ENCODE measurements around the gene CCS.

DNA sequence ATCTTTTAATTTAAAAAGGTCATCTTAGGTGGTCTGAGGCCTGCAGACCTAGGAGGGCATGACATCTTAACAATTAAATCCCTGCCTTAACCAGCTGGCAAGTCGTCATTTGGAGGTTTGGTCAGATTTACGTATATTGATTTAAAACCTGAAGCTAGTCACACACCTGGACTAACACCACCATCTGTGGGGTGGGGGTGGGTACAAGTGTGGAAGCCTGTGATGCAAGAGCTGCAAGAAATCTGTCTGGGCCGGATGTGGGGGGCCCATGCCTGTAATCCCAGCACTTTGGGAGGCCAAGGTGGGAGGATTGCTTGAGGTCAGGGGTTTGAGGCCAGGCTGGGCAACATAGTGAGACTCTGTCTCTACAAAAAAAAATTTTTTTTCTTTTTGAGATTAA, 11.7 kb upstream of the CCS start:
- TF ChIP-seq, protein P1, sequence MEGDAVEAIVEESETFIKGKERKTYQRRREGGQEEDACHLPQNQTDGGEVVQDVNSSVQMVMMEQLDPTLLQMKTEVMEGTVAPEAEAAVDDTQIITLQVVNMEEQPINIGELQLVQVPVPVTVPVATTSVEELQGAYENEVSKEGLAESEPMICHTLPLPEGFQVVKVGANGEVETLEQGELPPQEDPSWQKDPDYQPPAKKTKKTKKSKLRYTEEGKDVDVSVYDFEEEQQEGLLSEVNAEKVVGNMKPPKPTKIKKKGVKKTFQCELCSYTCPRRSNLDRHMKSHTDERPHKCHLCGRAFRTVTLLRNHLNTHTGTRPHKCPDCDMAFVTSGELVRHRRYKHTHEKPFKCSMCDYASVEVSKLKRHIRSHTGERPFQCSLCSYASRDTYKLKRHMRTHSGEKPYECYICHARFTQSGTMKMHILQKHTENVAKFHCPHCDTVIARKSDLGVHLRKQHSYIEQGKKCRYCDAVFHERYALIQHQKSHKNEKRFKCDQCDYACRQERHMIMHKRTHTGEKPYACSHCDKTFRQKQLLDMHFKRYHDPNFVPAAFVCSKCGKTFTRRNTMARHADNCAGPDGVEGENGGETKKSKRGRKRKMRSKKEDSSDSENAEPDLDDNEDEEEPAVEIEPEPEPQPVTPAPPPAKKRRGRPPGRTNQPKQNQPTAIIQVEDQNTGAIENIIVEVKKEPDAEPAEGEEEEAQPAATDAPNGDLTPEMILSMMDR (conservative IDR thresholded peaks at IDR 0.05; ENCODE audit: low read depth, low read length): no peak
- no peak for TF ChIP-seq POLR2A (IDR thresholded peaks at IDR 0.05; ENCODE audit: low read depth, low read length)
- no peak for TF ChIP-seq MXI1 (IDR thresholded peaks at IDR 0.05; ENCODE audit: borderline replicate concordance, low read depth, low read length)
- no peak for TF ChIP-seq NFE2L2 (IDR thresholded peaks at IDR 0.05; ENCODE audit: low read depth, low read length)
- no peak for TF ChIP-seq MAZ (IDR thresholded peaks at IDR 0.05; ENCODE audit: borderline replicate concordance, low read depth, low read length)
- no peak for TF ChIP-seq CEBPB (IDR thresholded peaks at IDR 0.05; ENCODE audit: low read depth, low read length)
- no peak for TF ChIP-seq FOS (IDR thresholded peaks at IDR 0.05; ENCODE audit: low read depth, low read length)

Measured in IMR-90 (cell line).